GM19455 (cell line): ENCODE data around the gene NEK10.

Source experiments
- ATAC-seq: cut with Tn5 transposase; IDR thresholded peaks from one replicate; pipeline ENCODE4 v1.9.1; 2021; ENCODE audit not compliant: unreplicated experiment

The NEK10 gene

DNA sequence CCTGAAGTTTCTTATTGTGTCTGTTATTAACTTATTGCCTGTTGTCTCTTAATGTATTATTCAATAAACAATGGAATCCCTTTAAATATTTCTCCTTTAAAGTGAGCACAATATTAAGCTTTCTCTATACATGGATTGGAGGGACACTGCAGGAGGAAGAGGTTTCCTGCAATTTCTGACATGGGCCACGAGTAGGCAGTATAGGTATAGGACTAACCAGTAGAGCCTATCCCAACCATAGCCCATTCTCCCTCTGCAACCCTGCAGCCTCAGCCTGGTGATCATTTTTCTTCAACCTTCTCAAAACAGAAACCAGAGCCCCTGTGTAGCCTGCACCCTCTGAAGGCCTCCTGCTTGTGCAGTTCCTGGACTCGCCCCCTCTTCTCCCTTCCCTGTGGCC, 124.8 kb downstream of the NEK10 start:
- no peak for ATAC-seq

GRCh38 chr3:27239951-27240350, 129.2 kb downstream of the NEK10 start:
- no peak for ATAC-seq

DNA sequence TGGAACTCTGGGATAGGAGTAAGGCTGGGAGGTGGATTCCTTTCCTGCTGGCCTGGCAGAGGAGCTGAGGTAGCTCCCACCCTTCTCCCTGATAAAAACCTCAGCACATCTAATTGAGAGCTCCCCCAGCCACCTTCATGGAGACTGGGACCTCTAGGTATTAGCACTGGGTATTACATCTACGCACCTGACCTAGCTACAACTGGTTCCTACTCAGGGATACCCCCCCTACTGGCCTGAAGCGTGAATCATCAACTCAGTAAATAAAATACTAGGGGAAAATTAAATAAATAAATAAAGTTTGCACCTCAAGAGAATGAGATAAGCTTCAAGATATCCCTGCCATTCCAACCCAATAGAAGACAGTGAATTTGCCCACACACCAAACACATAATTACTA, 140.4 kb downstream of the NEK10 start:
- ATAC-seq, result no peak

DNA sequence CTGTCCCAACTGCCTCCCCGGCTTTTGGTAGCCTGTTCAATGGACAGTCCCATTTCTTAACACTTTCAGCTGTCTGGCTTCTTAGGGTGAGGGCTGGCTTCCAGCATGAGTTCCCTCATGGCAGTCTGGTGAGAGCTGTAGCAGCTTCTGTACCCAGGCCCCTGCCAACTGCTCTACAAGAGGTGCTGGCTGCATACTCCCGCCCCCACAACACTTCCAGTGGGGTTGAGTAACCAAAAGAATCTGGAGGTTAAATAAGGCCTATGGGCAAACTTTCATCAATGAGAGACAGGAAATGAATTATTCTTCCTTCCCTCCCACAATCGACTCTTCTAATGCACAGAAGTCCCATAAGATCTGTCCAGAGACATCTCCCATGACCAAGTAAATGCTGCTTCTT, 145.0 kb downstream of the NEK10 start:
- ATAC-seq, result no peak

- no peak for ATAC-seq
These were observed 147.8 kb downstream of the NEK10 start for GRCh38 chr3:27221264-27221932.

GRCh38 chr3:27220166-27220565, 149.0 kb downstream of the NEK10 start:
- ATAC-seq, result no peak

- no peak for ATAC-seq
These were observed 149.9 kb downstream of the NEK10 start for GRCh38 chr3:27219127-27219845.

DNA sequence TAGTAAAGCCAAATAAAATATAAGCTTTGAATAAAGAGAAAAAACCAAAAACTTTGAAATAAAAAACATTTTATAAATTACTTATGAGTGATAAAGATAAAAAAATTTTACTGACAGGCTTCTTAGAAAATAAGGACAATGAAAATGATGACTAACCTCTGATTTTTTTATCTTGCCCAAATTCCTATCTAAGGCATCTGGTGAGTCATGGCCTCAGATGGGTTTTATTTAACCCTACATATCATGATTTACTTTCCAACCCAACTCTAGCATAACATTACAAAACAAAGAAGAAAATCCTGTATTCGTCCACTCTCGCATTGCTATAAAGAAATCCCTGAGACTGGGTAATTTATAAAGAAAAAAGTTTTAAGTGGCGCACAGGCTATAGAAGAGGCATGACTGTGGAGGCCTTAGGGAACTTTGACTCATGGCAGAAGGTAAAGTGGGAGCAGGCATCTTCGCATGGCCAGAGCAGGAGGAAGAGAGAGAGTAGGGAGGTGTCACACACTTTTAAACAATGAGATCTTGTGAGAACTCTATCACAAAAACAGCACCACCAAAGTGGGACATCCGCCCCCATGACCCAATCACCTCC, 152.1 kb downstream of the NEK10 start:
- no peak for ATAC-seq

DNA sequence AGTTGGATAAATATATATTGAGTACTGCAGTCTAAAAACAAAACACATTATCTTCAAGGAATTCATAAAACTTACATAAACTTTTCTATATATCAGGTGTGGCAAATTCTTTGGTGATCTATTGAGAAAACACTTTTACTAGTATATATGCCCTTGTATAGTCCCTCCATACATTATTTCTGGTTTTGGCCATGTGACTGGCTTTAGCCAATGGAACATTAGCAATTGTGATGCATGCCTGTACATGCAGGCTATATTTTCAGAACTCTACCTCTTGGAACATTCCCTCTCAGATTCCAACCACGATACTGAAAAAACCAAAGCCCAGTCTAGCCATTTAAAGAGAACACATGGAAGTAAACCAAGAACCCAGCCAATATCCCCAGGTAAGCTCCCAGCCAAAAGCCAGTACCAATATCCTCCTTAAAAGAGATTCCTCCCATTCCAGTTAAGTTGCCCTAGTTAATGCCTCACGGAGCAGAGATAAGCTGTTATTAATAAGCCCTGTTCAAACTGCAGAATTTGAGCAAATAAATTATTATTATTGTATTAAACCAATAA, 152.8 kb downstream of the NEK10 start:
- no peak for ATAC-seq

DNA sequence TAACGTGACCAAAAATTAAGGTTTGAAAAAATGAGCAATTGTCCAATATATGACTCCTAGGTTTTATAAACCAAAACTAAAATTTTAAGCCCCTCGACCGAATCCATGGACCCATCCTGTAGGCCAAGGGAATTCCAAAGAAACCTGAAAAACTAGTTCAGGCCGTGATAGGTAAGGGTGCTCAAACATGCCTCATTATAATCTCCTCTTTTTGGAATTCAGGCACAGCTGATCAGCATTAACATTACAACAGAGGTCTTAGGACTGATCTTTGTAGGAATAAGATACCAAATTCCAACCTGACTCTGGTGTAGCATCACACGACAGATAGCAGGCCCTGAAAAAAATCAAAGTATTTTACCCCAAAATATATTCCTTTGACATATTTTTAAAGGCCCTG, 155.7 kb downstream of the NEK10 start:
- no peak for ATAC-seq

DNA sequence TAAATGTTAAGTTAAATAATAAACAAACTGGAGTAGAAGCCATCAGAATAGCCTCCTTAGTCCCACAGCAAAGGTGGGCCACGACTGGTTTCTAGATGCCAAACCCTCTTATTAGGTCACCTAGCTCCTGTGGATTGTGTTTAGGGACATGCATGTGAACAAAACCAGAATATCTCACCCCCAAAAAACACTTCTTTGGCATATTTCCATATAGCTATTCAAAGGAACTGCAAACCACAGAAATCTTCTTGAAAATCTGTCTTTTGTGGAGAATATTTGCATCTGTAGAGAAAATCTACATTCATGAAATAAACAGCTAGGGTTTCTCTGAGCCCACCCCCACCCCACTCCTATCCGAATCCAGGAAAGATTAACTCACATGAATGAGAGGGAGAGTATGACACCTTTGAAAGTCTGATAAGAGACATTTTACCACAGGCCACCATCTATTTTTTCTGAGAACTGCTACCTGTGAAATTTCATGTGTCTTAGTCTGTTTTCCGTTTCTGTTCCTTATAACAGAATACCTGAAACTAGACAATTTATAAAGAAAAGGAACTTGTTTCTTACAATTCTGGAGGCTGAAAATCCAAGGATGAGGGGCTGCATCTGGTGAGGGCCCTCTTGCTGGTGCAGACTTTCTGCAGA, 159.4 kb downstream of the NEK10 start:
- no peak for ATAC-seq

DNA sequence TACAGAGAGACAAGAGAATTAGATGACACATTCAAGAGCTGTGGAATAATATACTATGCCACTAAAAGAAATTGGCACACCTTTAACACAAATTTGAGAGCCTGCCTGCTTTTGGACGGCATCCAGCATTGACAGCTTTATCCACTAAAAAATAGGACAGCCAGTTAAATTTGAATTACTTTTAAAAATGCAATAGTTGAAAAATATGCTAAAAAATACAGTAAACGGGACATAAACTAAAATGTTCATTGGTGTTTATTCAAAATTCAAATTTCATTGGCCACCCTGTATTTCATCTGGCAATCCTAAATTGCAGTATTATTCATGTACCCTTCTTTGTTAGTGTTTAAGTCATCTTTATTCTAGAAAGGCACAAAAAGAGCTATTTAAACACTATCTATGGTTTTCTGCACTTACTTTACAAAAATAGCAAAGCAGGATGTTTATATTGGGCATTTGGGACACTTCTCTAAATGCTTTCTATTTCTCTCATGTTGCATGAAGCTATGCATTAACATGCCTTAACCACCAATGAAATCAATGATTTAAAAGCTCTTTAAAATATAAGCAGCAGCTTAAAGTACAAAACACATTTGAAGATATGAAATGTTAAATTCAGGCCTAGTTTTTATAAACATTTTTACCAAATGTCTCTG, 160.1 kb downstream of the NEK10 start:
- ATAC-seq, result no peak

- ATAC-seq, result no peak
These were observed 166.2 kb downstream of the NEK10 start for GRCh38 chr3:27202959-27203358.

DNA sequence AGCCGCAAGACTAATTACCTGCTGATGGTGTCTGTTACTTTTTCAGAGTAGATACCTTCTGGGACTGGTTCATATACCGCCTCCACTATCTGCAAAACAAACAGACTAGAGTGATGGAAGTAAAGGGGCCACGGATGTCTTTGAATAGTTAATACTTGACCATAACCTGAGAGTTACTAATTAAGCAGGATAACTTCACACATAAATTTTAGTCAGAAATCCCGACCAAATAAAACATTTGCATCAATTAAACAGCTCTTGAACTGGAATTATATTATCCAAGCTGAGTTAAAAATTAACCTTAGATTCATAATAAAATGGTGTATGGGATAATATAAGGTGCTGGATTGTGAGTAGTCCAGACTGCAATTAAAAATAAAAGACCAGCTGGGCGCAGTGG, 167.7 kb downstream of the NEK10 start:
- ATAC-seq, result no peak

- no peak for ATAC-seq
These were observed 168.3 kb downstream of the NEK10 start for GRCh38 chr3:27200721-27201489.

GRCh38 chr3:27194861-27195483, 174.2 kb downstream of the NEK10 start:
- ATAC-seq, result no peak

- ATAC-seq, result no peak
These were observed 176.1 kb downstream of the NEK10 start for GRCh38 chr3:27193056-27193455.

DNA sequence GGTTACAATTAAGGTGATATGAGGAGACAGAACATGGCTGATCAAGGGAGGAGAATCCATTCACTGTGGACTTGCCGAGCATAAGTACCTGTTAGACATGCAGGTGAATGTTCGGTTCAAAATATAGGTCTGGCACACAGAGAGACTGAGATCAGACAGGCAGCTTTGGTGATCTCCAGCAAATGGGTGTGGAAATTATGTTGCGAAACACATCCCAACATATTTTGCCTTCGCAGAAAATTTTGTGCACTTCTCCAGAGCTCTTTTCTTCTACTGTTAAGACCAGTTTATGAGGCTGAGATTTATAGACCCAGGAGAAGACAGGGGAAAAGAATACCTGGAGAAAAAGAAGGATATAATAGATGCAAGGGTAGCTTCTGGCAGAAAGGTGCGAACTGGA, 183.2 kb downstream of the NEK10 start:
- ATAC-seq, result no peak

DNA sequence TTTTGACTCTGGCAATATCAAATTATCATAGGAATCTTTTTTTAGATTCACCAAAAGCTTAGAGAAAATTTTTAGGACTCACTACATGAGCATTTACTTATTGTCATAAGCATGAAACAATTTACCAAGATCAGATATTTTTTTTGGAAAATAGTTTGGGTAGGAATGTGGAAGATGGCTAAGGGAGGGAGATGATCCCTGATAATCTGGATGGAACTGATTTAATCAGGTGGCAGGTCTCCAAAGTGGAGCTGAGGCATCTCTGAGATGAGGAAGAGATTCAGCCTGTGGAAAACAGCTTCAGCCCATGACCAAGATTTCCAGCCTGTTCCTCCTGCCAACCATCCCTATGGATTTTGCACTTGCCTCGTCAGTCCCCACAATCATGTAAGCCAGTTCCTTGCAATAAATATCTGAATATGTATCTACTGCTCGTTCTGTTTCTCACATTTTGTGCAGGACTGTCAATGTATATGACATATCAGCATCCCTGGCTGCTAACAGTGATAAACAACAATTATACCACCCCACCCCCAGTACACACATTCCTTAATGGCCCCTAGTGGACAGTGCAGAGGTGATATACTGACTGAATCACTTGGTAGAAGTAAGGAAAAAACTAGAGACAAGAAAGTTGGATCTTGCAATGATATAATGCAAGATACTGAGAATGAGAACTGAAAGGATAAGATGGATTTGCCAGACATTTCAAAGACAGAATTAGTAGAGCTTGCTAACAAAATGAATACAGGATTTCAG, 183.8 kb downstream of the NEK10 start:
- ATAC-seq, result no peak
